Activated CD4-positive, alpha-beta T cell treated with anti-CD3 and anti-CD28 coated beads for 1 hour (primary cell): ENCODE data around the gene SLX1B.
"Not testable (repeated sequence)": the region's sequence is repeated elsewhere in the genome, so short reads cannot be mapped to it uniquely, and the experiment has no call there.

Source experiments
- DNase-seq: peaks from one replicate; pipeline ENCODE4 v3.0.0-alpha.2; 2020

Gene SLX1B

DNA sequence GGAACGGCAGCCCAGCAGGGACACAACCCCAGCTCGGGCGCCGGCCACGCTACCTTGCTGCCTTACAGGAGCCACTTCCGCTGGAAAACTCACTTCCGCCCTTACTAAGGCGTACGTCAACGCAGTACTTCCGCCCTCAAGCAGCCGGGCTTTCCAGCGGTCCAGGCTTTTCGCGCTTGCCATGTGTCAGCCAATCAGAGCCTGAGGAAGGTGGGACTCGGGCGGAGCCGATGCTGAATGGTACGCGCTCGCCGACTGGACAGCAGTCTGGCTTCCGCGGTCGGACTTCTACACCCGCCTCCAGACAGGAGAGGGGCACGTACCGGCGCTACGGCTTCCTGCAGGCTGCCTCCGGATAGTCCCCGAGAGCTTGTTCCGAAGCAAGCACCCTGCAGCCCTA is at the start of gene SLX1B, which contains the start of gene BOLA2:
SLX1B (plus strand) TSS at position 265 of the 400 bp plus-strand sequence.
BOLA2 (minus strand) TSS at position 83 of the 400 bp plus-strand sequence. CDS start 98 bp downstream, outside the sequence.
- DNase-seq = not testable (repeated sequence)

DNA sequence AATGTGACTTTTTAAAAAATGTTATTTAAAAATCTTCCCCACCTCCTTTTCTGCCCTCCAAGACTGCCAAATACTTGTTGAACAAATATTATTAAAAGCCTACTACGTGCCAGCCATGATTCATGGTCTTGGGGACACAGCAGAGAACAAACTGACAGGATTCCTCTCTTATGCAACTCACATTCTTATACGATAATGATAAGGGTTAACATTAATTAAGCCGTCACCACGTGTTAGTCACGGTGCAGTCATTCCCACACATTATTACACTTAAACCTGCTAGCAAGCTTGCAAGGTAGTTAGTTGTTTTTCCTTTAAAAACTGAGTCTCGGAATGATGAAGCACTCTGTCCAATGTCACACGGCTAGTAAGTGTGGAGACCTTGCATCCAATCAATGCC is 49.1 kb upstream of the SLX1B start:
- DNase-seq = not testable (repeated sequence)

DNA sequence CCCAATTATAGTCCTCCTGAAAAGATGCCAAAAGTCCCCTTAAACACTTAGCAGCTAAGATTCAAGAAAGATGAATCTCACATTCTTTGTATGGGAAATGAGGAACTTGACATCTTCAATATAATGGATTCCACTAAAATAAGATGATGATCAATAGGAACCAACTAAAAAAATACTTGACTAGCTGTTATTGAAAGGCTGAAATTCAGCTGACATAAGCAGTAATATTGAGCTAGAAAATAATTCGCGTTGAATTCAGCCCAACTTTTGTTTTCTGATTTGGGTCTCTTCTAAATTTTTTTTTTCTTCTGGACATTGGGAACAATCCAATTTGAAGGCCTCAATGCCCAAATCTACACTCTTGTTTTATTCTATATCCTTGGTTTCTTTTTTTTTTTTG is 30.7 kb upstream of the SLX1B start:
- not testable (repeated sequence) for DNase-seq

DNA sequence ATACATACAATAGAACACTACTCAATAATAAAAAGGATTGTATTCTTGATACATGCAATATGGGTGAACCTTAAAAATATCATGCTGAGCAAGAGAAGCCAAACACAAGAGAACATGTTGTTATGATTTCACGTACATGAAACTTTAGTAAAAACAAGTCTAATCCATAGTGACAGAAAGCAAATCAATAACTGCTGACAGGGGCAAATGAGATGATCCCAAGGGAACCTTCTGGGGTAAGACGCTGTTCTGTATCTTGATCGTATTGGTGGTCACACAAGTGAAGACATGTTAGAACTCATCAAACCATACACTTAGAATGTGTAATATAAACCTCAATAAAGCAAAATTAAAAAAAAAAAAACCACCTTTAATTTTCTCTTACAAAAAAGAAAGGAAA is 28.9 kb upstream of the SLX1B start:
- not testable (repeated sequence) for DNase-seq

DNA sequence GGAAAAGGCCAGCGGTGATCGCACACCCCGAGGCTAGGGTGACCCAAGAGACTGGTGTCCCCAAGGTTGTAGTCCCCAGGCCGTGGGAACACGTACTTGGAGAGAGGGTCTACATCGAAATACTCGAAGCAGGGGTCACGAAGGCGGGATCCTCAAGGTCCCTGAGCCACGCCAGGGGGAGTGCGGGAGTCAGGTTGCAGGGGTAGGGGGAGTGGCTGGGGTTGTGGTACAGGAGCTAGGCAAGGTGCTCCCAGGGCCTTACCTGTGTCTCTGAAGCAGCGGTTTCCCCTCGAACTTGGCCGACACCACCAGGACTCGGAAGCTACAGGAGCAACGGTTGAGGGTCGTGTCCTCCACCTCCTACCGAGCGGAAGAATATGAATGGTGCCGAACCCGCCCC is 579 bp upstream of the SLX1B start:
- not testable (repeated sequence) for DNase-seq

DNA sequence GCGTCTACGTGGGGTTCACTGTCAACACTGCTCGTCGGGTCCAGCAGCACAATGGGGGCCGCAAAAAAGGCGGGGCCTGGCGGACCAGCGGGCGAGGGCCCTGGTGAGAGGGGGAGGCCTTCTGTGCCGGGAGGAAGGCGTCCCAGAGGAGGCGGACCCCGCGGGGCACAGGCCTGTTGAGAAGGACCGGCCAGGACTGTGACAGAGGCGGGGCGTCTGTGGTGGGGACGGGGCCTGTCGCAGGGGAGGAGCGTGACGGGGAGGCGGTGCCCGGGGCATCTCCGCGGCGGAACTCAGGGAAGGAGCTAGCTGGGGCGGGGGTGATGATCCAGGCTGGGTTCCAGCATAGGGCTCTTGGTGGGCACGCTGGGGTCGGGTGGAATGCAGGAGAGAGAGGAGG is 495 bp downstream of the SLX1B start:
- DNase-seq = not testable (repeated sequence)

DNA sequence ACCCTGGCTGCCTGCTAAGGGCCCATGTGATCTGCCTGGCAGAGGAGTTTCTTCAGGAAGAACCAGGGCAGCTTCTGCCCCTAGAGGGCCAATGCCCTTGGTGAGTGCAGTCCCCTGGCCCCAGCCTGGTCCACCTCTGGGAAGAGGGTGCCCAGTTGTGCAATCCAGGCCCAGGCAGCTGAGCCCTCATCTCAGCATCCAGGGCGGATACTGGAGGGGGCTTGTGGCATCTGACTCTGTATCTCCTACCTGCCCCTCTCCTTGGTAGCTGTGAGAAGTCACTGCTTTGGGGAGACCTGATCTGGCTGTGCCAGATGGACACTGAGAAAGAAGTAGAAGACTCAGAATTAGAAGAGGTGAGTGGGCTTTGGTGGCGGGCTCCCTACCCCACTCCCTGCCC is 3.3 kb downstream of the SLX1B start:
- DNase-seq = not testable (repeated sequence)

DNA sequence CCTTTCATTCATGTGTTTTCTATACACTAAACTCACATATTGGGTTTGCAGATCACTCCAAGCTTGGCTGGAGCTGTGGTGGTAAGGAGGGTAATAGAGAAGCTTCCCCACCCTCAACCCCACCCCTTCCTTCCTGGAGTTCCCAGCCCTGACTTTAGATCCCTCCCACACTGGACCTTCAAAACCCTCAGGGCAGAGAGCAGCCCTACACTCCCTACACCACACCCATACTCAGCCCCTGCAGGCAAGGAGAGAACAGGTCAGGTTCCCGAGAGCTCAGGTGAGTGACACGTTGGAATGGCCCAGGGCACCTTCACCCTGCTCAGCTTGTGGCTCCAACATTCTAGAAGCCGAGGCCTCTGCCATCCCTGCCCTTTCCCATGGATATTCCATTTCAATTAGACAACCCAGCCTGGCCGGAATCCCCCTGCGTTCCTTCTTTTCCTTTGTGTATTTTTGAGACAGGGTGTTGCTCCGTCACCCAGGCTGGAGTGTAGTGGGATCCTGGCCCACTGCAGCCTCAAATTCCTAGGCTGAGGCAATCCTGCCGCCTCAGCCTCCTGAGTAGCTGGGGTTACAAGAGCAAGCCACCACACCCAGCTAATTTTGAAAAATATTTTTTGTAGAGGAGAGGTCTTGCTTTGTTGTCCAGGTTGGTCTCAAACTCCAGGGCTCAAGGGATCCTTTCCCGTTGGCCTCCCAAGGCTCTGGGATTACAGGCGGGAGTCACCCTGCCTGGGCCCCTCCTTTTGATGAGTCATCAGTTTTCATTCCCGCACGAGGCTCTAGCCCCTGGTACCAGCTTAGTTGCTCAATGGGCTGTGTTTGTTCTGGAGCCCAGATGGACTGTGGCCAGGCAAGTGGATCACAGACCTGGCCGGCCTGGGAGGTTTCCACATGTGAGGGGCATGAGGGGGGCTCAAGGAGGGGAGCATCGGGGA is 5.6 kb downstream of the SLX1B start, which contains the start of gene SULT1A4:
SULT1A4 (plus strand) TSS at position 208 of the 941 bp plus-strand sequence. CDS start 1,473 bp downstream, outside the sequence.
- not testable (repeated sequence) for DNase-seq

DNA sequence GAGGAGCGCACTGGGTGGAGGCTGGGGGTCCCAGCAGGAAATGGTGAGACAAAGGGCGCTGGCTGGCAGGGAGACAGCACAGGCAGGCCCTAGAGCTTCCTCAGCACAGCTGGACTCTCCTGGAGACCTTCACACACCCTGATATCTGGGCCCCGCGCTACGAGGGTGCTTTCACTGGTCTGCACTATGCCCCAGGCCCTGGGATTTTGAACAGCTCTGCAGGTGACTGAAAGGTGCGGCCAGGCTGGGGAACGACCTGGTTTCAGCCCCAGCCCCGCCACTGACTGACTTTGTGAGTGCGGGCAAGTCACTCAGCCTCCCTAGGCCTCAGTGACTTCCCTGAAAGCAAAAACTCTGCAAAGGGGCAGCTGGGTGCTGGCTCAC is 6.3 kb downstream of the SLX1B start:
- not testable (repeated sequence) for DNase-seq

DNA sequence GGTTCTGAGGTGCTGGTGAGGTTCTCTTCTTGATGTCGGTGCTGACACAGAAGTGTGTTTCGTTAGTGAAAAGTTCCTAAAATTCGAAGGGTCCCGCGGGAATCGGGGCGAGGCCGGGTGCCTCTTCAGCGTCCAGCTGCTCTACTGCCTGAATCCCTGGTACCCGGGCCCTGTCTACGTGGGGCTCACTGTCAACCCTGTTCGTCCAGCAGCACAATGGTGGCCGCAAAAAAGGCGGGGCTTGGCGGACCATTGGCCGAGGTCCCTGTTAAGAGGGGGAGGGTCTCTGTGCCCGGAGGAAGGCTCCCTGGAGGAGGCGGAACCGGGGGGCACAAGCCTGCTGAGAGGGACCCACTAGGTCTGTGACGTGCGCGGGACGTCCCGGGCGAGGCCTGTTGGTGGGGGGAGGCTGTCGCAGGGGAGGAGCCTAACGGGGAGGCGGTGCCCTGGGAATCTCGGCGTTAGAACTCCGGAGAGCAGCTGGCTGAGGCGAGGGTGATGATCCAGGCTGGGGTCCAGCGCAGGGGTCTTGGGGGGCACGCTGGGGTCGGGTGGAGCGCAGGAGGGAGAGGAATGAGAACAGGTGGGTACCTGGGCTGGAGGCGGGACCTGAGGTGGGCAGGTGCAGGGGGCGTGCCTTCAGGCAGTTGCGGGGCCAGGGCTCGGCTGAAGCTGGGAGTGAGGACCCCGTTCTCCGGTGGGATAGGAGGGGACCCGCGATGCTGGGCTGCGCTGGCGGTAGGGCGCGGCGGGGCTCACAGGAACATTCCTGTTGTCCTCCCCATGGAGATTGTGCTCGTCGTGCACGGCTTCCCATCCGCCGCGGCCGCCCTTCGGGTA is 11.9 kb downstream of the SLX1B start:
- DNase-seq = not testable (repeated sequence)

DNA sequence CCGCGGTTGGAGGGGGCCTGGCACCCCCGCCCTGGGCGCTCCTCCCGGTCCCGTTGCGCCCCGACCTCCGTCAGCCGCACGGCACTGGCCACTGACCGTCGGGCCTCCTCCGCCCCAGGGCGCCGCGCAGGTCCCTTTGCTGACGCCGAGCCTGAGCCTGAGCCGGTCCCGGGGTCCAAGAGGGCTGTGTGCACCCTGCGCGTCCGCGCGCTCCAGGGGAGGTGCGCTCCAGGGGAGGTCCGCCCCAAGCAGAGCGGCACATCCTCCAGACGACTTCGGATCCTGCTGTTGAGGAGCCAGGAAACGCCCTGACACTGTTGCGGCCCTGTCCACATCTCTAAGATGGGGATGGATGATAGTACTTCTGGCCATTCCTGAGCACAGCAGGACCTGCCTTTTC is 12.6 kb downstream of the SLX1B start:
- not testable (repeated sequence) for DNase-seq

DNA sequence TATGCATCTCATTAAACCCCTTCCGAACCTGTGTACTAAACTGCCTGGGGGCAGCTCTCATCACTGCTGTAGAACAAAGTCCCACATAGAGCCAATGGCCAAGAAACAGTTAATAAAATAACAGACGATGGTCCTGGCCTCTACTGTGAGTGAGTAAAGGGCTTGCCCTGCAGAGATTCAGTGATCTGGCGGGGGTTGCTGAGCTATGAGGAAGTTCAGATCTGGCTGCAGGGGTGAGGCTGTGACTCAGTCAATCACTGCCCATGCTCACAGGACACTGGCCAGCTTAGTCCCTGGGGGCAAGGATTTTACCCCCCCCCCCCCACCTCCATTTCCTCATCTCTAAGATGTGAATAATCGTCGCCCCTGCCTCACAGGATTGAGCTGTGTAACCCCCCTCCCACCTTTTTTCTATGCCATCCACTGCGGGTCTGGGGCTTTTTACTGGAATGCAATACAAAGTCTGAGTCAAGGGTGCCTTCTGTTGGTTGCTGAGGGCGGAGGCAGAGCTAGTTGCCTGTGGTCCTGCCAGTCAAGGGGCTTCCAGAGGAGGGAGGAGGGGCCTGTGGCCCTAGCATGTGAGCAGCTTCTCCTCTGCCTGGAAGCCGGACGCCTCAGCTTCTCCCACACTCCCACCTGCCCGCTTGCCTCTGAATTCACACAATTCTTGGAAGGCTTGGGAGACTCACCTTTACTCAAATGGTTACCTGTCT is 13.5 kb downstream of the SLX1B start:
- DNase-seq = not testable (repeated sequence)

DNA sequence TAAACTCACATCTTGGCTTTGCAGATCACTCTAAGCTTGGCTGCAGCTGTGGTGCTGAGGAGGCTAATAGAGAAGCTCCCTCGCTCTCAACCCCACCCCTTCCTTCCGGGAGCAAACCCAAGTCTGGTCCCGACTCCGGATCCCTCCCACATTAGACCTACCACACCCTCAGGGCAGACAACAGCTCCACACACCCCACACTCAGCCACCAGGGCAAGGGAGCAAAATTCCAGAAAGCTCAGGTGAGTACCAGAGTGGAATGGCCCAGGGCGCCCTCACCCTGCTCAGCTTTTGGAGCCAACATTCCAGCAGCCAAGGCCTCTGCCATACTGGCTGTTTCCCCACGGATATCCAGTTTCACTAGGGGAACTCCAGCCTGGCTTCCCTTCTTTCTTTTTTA is 15.3 kb downstream of the SLX1B start:
- peak; percentile 33 for DNase-seq

DNA sequence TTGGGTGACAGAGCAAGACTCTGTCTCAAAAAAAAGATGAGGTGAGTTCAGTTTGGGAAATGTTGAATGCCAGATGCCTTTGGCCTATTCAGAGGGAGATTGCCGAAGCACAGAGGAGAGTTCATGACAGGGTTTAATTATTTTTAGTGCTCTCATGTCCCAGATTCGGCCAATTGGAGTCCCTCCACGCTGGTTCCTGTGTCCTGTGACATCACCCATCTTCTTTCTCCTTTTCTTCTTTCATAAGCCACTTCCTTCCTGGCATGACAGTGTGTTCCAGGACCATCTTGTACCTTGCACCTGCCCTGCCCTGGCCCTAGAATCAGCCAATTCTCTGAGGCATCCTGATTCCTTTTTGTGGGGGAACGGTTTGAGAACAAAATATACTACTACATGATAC is 17.7 kb downstream of the SLX1B start:
- not testable (repeated sequence) for DNase-seq

DNA sequence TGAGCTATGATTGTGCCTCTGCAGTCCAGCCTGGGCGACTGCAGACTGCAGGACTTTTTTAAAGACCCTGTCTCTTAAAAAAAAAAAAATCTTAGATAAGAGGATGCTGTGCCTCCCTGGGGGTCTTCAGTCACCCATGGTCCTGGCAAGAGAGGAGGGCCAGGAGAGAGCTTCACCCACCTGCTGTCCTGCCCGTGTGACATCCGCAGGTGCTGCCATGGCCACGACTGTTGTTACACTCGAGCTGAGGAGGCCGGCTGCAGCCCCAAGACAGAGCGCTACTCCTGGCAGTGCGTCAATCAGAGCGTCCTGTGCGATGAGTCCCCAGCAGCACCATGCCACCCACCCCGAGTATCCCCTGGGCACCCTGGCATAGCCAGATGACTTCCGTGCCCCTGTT is 27.9 kb downstream of the SLX1B start:
- DNase-seq = peak; percentile 6

DNA sequence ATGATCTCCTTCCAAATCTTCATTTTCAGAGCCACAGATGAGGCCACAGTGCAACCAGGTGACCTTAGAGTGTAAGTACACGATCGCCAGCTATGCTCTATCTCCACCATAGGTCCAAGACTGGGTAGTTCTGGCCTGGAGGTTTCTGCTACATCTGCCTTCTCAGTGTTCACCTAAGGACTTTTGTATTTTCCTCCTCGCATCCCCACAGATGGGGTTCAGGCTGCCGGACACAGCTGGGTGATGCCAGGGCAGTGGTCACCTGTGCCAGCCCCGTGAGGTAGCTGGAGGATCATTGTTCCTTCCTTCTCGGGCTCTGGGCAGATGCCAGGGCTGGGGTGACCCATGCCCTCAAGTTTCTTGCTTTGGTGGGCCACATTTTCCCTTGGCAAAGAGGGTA is 52.0 kb downstream of the SLX1B start, which contains the start of gene NPIPB12:
NPIPB12 (minus strand) TSS at position 101 of the 400 bp plus-strand sequence.
- not testable (repeated sequence) for DNase-seq
